Ovary (tissue), 3 donors: ENCODE data around the gene GUCA2B.

ENCODE experiments used
- EP300 ChIP-seq: sonication (generic); formaldehyde crosslinking; IDR thresholded peaks from one replicate; pipeline ENCODE4 v1.6.1; 2017; ENCODE audit warnings: antibody characterized with exemption
- POLR2A ChIP-seq: fragments of 450-650 bp; IDR thresholded peaks from one replicate; pipeline ENCODE4 v1.6.1; 2017; ENCODE audit warnings: antibody characterized with exemption, mild to moderate bottlenecking, moderate library complexity
- TF ChIP-seq, protein P1 (sequence below), 3 donors: fragments of 450-650 bp in 2 of 3; fragments of 200-600 bp in 1 of 3; IDR thresholded peaks; one replicate each; pipeline versions ENCODE4 v1.5.1 to v1.8.0; 2016 to 2022; ENCODE audit warnings: antibody characterized with exemption in 3 of 3, mild to moderate bottlenecking in 1 of 3
- donor health status: DM: no; HTN: no; CAD: no.

DNA sequence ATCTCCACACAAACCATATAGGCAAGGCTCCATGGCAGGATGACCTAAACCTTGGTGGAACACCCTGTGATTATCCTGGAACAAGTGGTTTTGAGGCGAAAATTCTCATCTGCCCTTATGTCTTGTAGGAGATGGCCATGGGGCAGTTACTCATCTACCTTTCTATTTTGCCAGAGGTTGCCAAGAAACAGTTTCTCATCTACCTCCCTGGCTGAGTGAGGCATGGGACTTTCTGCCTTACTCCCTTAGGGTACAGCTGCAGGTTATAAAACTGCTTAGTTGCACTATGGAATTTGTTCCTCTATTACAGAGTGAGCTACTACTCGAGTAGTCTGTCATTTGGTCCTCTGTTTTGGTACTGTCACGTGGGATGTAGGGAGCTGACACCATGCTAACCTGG lies 42.6 kb downstream of the GUCA2B start:
- TF ChIP-seq POLR2A (no peak), EP300 (no peak)
- TF ChIP-seq, protein P1, sequence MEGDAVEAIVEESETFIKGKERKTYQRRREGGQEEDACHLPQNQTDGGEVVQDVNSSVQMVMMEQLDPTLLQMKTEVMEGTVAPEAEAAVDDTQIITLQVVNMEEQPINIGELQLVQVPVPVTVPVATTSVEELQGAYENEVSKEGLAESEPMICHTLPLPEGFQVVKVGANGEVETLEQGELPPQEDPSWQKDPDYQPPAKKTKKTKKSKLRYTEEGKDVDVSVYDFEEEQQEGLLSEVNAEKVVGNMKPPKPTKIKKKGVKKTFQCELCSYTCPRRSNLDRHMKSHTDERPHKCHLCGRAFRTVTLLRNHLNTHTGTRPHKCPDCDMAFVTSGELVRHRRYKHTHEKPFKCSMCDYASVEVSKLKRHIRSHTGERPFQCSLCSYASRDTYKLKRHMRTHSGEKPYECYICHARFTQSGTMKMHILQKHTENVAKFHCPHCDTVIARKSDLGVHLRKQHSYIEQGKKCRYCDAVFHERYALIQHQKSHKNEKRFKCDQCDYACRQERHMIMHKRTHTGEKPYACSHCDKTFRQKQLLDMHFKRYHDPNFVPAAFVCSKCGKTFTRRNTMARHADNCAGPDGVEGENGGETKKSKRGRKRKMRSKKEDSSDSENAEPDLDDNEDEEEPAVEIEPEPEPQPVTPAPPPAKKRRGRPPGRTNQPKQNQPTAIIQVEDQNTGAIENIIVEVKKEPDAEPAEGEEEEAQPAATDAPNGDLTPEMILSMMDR (IDR thresholded peaks at IDR 0.05) = no peak
